Omental fat pad (tissue), 4 donors: Measurements from ENCODE around the gene SBK3. TPM values are rescaled to one million over a fixed set of nuclear protein-coding genes. Genes with fewer than 3 reads are reported as not detected.

Source experiments
- ATAC-seq: fragments of 150-250 bp; one replicate; pipeline ENCODE4 v1.9.1; 2016; ENCODE audit warnings: mild to moderate bottlenecking, moderate library complexity; ENCODE audit not compliant: low FRiP score
- DNase-seq: peaks from one replicate; pipeline ENCODE4 v3.0.0-alpha.2; 2019; ENCODE audit warnings: low spot score
- CTCF ChIP-seq, 3 donors: fragments of 450-650 bp; IDR thresholded peaks; one replicate each; pipeline ENCODE4 v1.5.1; 2016 to 2017; ENCODE audit warnings: antibody characterized with exemption in 3 of 3, mild to moderate bottlenecking in 3 of 3, moderate library complexity in 2 of 3
- total RNA-seq, 4 donors: library from RNA; depleted of rRNA; stranded (reverse); fragments of >200 nt; gene quantifications; one replicate each; pipeline ENCODE4 v1.1.0, GENCODE V29; 2016

SBK3 gene
- total RNA-seq, 4 donors from 2014 or later = 0.36 to 1.5 (median 0.79) TPM; not detected in 1

- no peak for TF ChIP-seq CTCF (IDR thresholded peaks at IDR 0.05)
- ATAC-seq = no peak
- DNase-seq = no peak
Measured at GRCh38 chr19:55567708-55568328, 22.5 kb upstream of the SBK3 start.

- DNase-seq = no peak
- no peak for ATAC-seq
Measured at GRCh38 chr19:55566823-55567222, 21.5 kb upstream of the SBK3 start.

GRCh38 chr19:55563261-55563690 is 17.9 kb upstream of the SBK3 start:
- TF ChIP-seq CTCF (IDR thresholded peaks at IDR 0.05) = no peak
- DNase-seq = peak; percentile 41
- peak; percentile 93 for ATAC-seq

More at GRCh38 chr19:55566823-55567222, 21.5 kb upstream of the SBK3 start:
- TF ChIP-seq CTCF (IDR thresholded peaks at IDR 0.05) = no peak

- ATAC-seq (no peak), DNase-seq (no peak)
- no peak for TF ChIP-seq CTCF (IDR thresholded peaks at IDR 0.05)
Measured at GRCh38 chr19:55559684-55560083, 14.3 kb upstream of the SBK3 start.

GRCh38 chr19:55554741-55555152 is 9.4 kb upstream of the SBK3 start:
- DNase-seq (no peak), ATAC-seq (no peak)
- no peak for TF ChIP-seq CTCF (IDR thresholded peaks at IDR 0.05)

GRCh38 chr19:55554302-55554701 is 9.0 kb upstream of the SBK3 start:
- no peak for ATAC-seq
- no peak for DNase-seq
- TF ChIP-seq CTCF (IDR thresholded peaks at IDR 0.05) = no peak
